ENCODE measurements around the gene LRRC40. TPM values are rescaled to one million over a fixed set of nuclear protein-coding genes. Genes with fewer than 3 reads are reported as not detected.
A peak's percentile ranks its signal among the peaks of the same experiment; 100 is the strongest.

LRRC40 gene
- total RNA-seq, 1 donor, result 18.5 TPM

GRCh38 chr1:70220517-70221237 is 15.3 kb upstream of the LRRC40 start:
- Histone ChIP-seq H3K27ac (ENCODE audit: low read depth, low read length) (peak overlapping the region; percentile 95), H3K4me2 (ENCODE audit: insufficient read depth, low read length) (peak overlapping the region; percentile 93), H3K4me3 (ENCODE audit: insufficient read depth, low read length) (peak overlapping the region; percentile 91), H3K36me3 (ENCODE audit: insufficient read depth, low read length) (peaks cover 30% of the 10 kb centered on the region), H3K79me2 (ENCODE audit: insufficient read depth, low read length) (peaks cover 92% of the 10 kb centered on the region), H3K4me1 (ENCODE audit: insufficient read depth, low read length) (peaks cover 34% of the 10 kb centered on the region), H4K20me1 (ENCODE audit: insufficient read depth, low read length) (peaks cover 38% of the 10 kb centered on the region), H3K9me3 (ENCODE audit: low read depth, low read length) (no peaks in the 10 kb centered on the region), H2AFZ (ENCODE audit: low read length) (peak overlapping the region; percentile 51), H3K27me3 (ENCODE audit: insufficient read depth, low read length) (no peaks in the 10 kb centered on the region)
- TF ChIP-seq CTCF (IDR thresholded peaks at IDR 0.05; ENCODE audit: extremely low read depth, low read depth, low read length), result no peak
- DNase-seq (ENCODE audit: insufficient read length, low spot score, missing footprints), result no peak

GRCh38 chr1:70220015-70220414 is 14.6 kb upstream of the LRRC40 start:
- H3K4me3 ChIP-seq (ENCODE audit: insufficient read depth, low read length), result no peak overlapping the region
- no peak overlapping the region for H3K4me2 ChIP-seq (ENCODE audit: insufficient read depth, low read length)
- peaks cover 92% of the 10 kb centered on the region for H3K79me2 ChIP-seq (ENCODE audit: insufficient read depth, low read length)
- no peaks in the 10 kb centered on the region for H3K9me3 ChIP-seq (ENCODE audit: low read depth, low read length)
- DNase-seq (ENCODE audit: insufficient read length, low spot score, missing footprints), result no peak
- H3K27ac ChIP-seq (ENCODE audit: low read depth, low read length), result no peak overlapping the region
- H4K20me1 ChIP-seq (ENCODE audit: insufficient read depth, low read length), result peaks cover 34% of the 10 kb centered on the region
- H3K4me1 ChIP-seq (ENCODE audit: insufficient read depth, low read length), result peaks cover 34% of the 10 kb centered on the region
- H2AFZ ChIP-seq (ENCODE audit: low read length), result no peak overlapping the region
- no peaks in the 10 kb centered on the region for H3K27me3 ChIP-seq (ENCODE audit: insufficient read depth, low read length)
- peaks cover 23% of the 10 kb centered on the region for H3K36me3 ChIP-seq (ENCODE audit: insufficient read depth, low read length)
- TF ChIP-seq CTCF (IDR thresholded peaks at IDR 0.05; ENCODE audit: extremely low read depth, low read depth, low read length), result no peak

- H3K4me1 ChIP-seq (ENCODE audit: insufficient read depth, low read length), result peaks cover 9% of the 10 kb centered on the region
- H4K20me1 ChIP-seq (ENCODE audit: insufficient read depth, low read length), result peaks cover 5% of the 10 kb centered on the region
- H3K4me2 ChIP-seq (ENCODE audit: insufficient read depth, low read length), result no peak overlapping the region
- H3K27ac ChIP-seq (ENCODE audit: low read depth, low read length), result no peak overlapping the region
- no peak overlapping the region for H2AFZ ChIP-seq (ENCODE audit: low read length)
- H3K4me3 ChIP-seq (ENCODE audit: insufficient read depth, low read length), result no peak overlapping the region
- H3K27me3 ChIP-seq (ENCODE audit: insufficient read depth, low read length), result no peaks in the 10 kb centered on the region
- no peaks in the 10 kb centered on the region for H3K9me3 ChIP-seq (ENCODE audit: low read depth, low read length)
- peaks cover 98% of the 10 kb centered on the region for H3K79me2 ChIP-seq (ENCODE audit: insufficient read depth, low read length)
- peaks cover 10% of the 10 kb centered on the region for H3K36me3 ChIP-seq (ENCODE audit: insufficient read depth, low read length)
- no peak for DNase-seq (ENCODE audit: insufficient read length, low spot score, missing footprints)
- no peak for TF ChIP-seq CTCF (IDR thresholded peaks at IDR 0.05; ENCODE audit: extremely low read depth, low read depth, low read length)
Measured at GRCh38 chr1:70211541-70211940, 6.2 kb upstream of the LRRC40 start.

- peaks cover 5% of the 10 kb centered on the region for H4K20me1 ChIP-seq (ENCODE audit: insufficient read depth, low read length)
- H3K4me1 ChIP-seq (ENCODE audit: insufficient read depth, low read length), result peaks cover 11% of the 10 kb centered on the region
- H3K4me3 ChIP-seq (ENCODE audit: insufficient read depth, low read length), result no peak overlapping the region
- no peaks in the 10 kb centered on the region for H3K9me3 ChIP-seq (ENCODE audit: low read depth, low read length)
- no peaks in the 10 kb centered on the region for H3K27me3 ChIP-seq (ENCODE audit: insufficient read depth, low read length)
- H3K27ac ChIP-seq (ENCODE audit: low read depth, low read length), result no peak overlapping the region
- H3K79me2 ChIP-seq (ENCODE audit: insufficient read depth, low read length), result peaks cover 98% of the 10 kb centered on the region
- no peak for TF ChIP-seq CTCF (IDR thresholded peaks at IDR 0.05; ENCODE audit: extremely low read depth, low read depth, low read length)
- H3K36me3 ChIP-seq (ENCODE audit: insufficient read depth, low read length), result peaks cover 8% of the 10 kb centered on the region
- H3K4me2 ChIP-seq (ENCODE audit: insufficient read depth, low read length), result no peak overlapping the region
- no peak overlapping the region for H2AFZ ChIP-seq (ENCODE audit: low read length)
- peak; percentile 32 for DNase-seq (ENCODE audit: insufficient read length, low spot score, missing footprints)
Measured at GRCh38 chr1:70210820-70211219, 5.4 kb upstream of the LRRC40 start.
